SK-N-SH (cell line): ENCODE results near the gene MAGI2. TPM values are rescaled to one million over a fixed set of nuclear protein-coding genes. Genes with fewer than 3 reads are reported as not detected.

Source experiments
- CTCF ChIA-PET: fragments of 300-600, 350-600 bp; formaldehyde crosslinking; extraction: SDS; loops from one replicate; lab custom pipeline; 2021; lab: Yijun Ruan, JAX
- POLR2A ChIA-PET: fragments of 350-600 bp; sonication (Branson Sonifier 250); formaldehyde crosslinking; extraction: SDS; loops from one replicate; lab custom pipeline; 2020; ENCODE audit warnings: antibody characterized with exemption, inconsistent platforms; lab: Yijun Ruan, JAX
- DNase-seq: peaks from one replicate; pipeline ENCODE4 v3.0.0; 2012
- H2AFZ ChIP-seq: fragments of 200-600 bp; sonication (generic); 2 replicates; pipeline ENCODE4 v1.8.1; 2016; ENCODE audit warnings: antibody characterized with exemption, mild to moderate bottlenecking, low read depth
- H3F3A ChIP-seq: fragments of 200-600 bp; sonication (generic); replicated peaks from 2 replicates; pipeline ENCODE3; 2016; ENCODE audit warnings: antibody characterized with exemption, mild to moderate bottlenecking; ENCODE audit not compliant: insufficient read depth
- H3K27ac ChIP-seq, 2 experiments: fragments of 200-500 bp in 1 of 2; fragments of 200-600 bp in 1 of 2; sonication (Bioruptor generic) in 1 of 2; sonication (generic), shearing (Covaris generic) in 1 of 2; 2 replicates each; pipeline versions ENCODE4 v1.5.1 to v1.6.1; 2014 to 2016; ENCODE audit warnings: low read depth in 2 of 2, inconsistent platforms in 1 of 2, low read length in 1 of 2, mild to moderate bottlenecking in 1 of 2, mixed read lengths in 1 of 2
- H3K27me3 ChIP-seq: fragments of 200-600 bp; sonication (generic), shearing (Covaris generic); 2 replicates; pipeline ENCODE4 v1.6.1; 2016; ENCODE audit warnings: mixed run types; ENCODE audit not compliant: insufficient read depth
- H3K36me3 ChIP-seq, 2 experiments: fragments of 200-500 bp in 1 of 2; fragments of 200-600 bp in 1 of 2; sonication (Bioruptor generic) in 1 of 2; sonication (generic) in 1 of 2; replicated peaks in 1 of 2; 2 replicates each; pipeline versions ENCODE3 to v1.5.1; 2014 to 2016; ENCODE audit warnings: low read length in 1 of 2, mild to moderate bottlenecking in 1 of 2; ENCODE audit not compliant: insufficient read depth in 2 of 2, control insufficient read depth in 1 of 2
- H3K4me1 ChIP-seq, 2 experiments: fragments of 200-500 bp in 1 of 2; fragments of 200-600 bp in 1 of 2; sonication (Bioruptor generic) in 1 of 2; sonication (generic), shearing (Covaris generic) in 1 of 2; 2 replicates each; pipeline versions ENCODE4 v1.5.1 to v1.6.1; 2014 to 2016; ENCODE audit warnings: low read depth in 1 of 2, low read length in 1 of 2, mixed run types in 1 of 2; ENCODE audit not compliant: insufficient read depth in 2 of 2, control insufficient read depth in 1 of 2
- H3K4me2 ChIP-seq: fragments of 200-600 bp; sonication (generic), shearing (Covaris generic); 2 replicates; pipeline ENCODE4 v1.6.1; 2017; ENCODE audit warnings: mixed run types
- H3K4me3 ChIP-seq, 2 experiments: fragments of 200-500 bp in 1 of 2; fragments of 200-600 bp in 1 of 2; sonication (Bioruptor generic) in 1 of 2; sonication (generic), shearing (Covaris generic) in 1 of 2; 2 replicates each; pipeline versions ENCODE4 v1.5.1 to v1.8.1; 2014 to 2016; ENCODE audit warnings: low read depth in 2 of 2, inconsistent platforms in 1 of 2, low read length in 1 of 2, mild to moderate bottlenecking in 1 of 2, mixed read lengths in 1 of 2, moderate library complexity in 1 of 2
- H3K79me2 ChIP-seq: fragments of 200-600 bp; sonication (generic); 2 replicates; pipeline ENCODE4 v1.8.1; 2017; ENCODE audit warnings: mild to moderate bottlenecking; ENCODE audit not compliant: insufficient read depth
- H3K9ac ChIP-seq: fragments of 200-600 bp; sonication (generic); 2 replicates; pipeline ENCODE4 v1.6.1; 2017; ENCODE audit warnings: mixed run types
- H3K9me2 ChIP-seq: fragments of 200-600 bp; sonication (generic); 2 replicates; pipeline ENCODE4 v1.6.1; 2017; ENCODE audit warnings: mixed run types
- H3K9me3 ChIP-seq: fragments of 200-600 bp; sonication (generic); 2 replicates; pipeline ENCODE4 v1.6.1; 2017; ENCODE audit warnings: mixed run types, mild to moderate bottlenecking, moderate library complexity
- H4K20me1 ChIP-seq: fragments of 200-600 bp; sonication (generic); 2 replicates; pipeline ENCODE4 v1.6.1; 2017; ENCODE audit warnings: mild to moderate bottlenecking, mixed run types; ENCODE audit not compliant: insufficient read depth
- CHD2 ChIP-seq: fragments of 150-350 bp; IDR thresholded peaks from 2 replicates; pipeline ENCODE4 v1.6.1; 2018; ENCODE audit warnings: low read length; ENCODE audit not compliant: partially characterized antibody
- MEF2A ChIP-seq: IDR thresholded peaks from 2 replicates; pipeline ENCODE4 v1.4.0; 2012; ENCODE audit warnings: low read depth, borderline replicate concordance
- NFIC ChIP-seq: IDR thresholded peaks from 2 replicates; pipeline ENCODE4 v1.4.0; 2012; ENCODE audit warnings: borderline replicate concordance
- PBX3 ChIP-seq: IDR thresholded peaks from 2 replicates; pipeline ENCODE4; 2012
- REST ChIP-seq: IDR thresholded peaks from 2 replicates; pipeline ENCODE4 v1.6.1; 2012; ENCODE audit warnings: mild to moderate bottlenecking, low read depth, low read length, moderate library complexity
- SIN3A ChIP-seq: IDR thresholded peaks from 2 replicates; pipeline ENCODE4 v1.6.1; 2012; ENCODE audit warnings: low read depth, mild to moderate bottlenecking, low read length, moderate library complexity, borderline replicate concordance
- TAF1 ChIP-seq: IDR thresholded peaks from 2 replicates; pipeline ENCODE4 v1.6.1; 2012; ENCODE audit warnings: low read depth, mild to moderate bottlenecking, low read length, moderate library complexity, borderline replicate concordance
- USF2 ChIP-seq: fragments of 150-350 bp; IDR thresholded peaks from 2 replicates; pipeline ENCODE4 v1.6.1; 2017; ENCODE audit warnings: antibody characterized with exemption, low read length, low read depth, borderline replicate concordance
- polyA plus RNA-seq, 3 experiments: library from polyadenylated mRNA; depleted of rRNA; stranded (reverse); fragments of >200 nt; gene quantifications; 2 replicates each; pipeline ENCODE4 v1.2.3, GENCODE V29; 2012

Gene MAGI2
- polyA plus RNA-seq, 1 of the 3 experiments (the other 2 are of a cell fraction): 1.1 TPM

- TF ChIP-seq PBX3: 0 out of 2 replicates have a peak, but pooled peaks have one; percentile 19
- no peak for TF ChIP-seq SIN3A
- peak; percentile 69 for TF ChIP-seq NFIC
- no peak for TF ChIP-seq REST
- TF ChIP-seq TAF1: no peak
- TF ChIP-seq MEF2A: no peak
Observed at GRCh38 chr7:79386688-79387422, 66.6 kb downstream of the MAGI2 start (continued).

GRCh38 chr7:79381921-79382320 lies 71.5 kb downstream of the MAGI2 start:
- Histone ChIP-seq H3K9me3 (no peaks in the 10 kb centered on the region), H3K27ac (no peak overlapping the region), H3K4me2 (no peak overlapping the region), H3K36me3 (no peaks in the 10 kb centered on the region), H3K4me1 (peaks cover 0 to 4% of the 10 kb centered on the region in 2 experiments; a peak in 1 of 4 replicates), H2AFZ (no peak overlapping the region), H3K79me2 (no peaks in the 10 kb centered on the region), H3K4me3 (no peak overlapping the region), H3F3A (peaks cover 5% of the 10 kb centered on the region), H3K9ac (no peak overlapping the region), H4K20me1 (no peaks in the 10 kb centered on the region), H3K9me2 (no peaks in the 10 kb centered on the region), H3K27me3 (no peaks in the 10 kb centered on the region)
- CTCF ChIA-PET: interaction anchor here (1.0 to 1.1 kb wide), 2 partner anchors 16 to 30 kb away, joined by 3 read pairs; no protein-coding TSS in a partner anchor
- TF ChIP-seq USF2: no peak
- no peak for TF ChIP-seq CHD2
- no peak for TF ChIP-seq NFIC
- TF ChIP-seq TAF1: no peak
- POLR2A ChIA-PET: no interaction called here
- no peak for DNase-seq
